ENCODE measurements around the gene NYAP2.

DNA sequence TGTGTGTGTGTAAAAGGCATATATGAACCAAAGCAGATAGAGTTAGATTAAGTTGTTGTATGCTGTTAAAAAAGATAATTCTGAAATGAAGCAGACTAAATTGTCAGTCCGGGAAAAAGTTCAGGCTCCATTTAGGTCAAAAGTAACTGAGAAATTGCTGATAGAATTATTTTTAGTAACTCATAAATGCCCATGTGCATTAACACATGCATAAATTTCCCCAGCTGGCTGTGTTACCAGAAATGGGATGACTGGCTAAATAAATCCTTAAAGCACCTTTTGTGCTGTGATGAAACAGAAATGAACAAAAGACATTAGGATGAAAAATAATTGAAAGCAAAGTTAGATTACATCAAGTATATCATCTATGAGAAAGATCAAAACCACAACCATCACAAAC lies 111.3 kb downstream of the NYAP2 start:
- TF ChIP-seq, protein P1, sequence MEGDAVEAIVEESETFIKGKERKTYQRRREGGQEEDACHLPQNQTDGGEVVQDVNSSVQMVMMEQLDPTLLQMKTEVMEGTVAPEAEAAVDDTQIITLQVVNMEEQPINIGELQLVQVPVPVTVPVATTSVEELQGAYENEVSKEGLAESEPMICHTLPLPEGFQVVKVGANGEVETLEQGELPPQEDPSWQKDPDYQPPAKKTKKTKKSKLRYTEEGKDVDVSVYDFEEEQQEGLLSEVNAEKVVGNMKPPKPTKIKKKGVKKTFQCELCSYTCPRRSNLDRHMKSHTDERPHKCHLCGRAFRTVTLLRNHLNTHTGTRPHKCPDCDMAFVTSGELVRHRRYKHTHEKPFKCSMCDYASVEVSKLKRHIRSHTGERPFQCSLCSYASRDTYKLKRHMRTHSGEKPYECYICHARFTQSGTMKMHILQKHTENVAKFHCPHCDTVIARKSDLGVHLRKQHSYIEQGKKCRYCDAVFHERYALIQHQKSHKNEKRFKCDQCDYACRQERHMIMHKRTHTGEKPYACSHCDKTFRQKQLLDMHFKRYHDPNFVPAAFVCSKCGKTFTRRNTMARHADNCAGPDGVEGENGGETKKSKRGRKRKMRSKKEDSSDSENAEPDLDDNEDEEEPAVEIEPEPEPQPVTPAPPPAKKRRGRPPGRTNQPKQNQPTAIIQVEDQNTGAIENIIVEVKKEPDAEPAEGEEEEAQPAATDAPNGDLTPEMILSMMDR (conservative IDR thresholded peaks at IDR 0.05; ENCODE audit: low read length): no peak
- no peak for TF ChIP-seq EZH2phosphoT487 (IDR thresholded peaks at IDR 0.05; ENCODE audit: borderline replicate concordance, low read depth, low read length)

Measured in OCI-LY7 (cell line).